ENCODE measurements around the gene PCF11. TPM values are rescaled to one million over a fixed set of nuclear protein-coding genes. Genes with fewer than 3 reads are reported as not detected.

The PCF11 gene
- total RNA-seq, 1 experiment from 2014 or later = 77.5 TPM

- no peaks in the 10 kb centered on the region for H3K36me3 ChIP-seq (ENCODE audit: insufficient read depth, low read length, poor library complexity, severe bottlenecking)
- BruUV-seq (replicated peaks) = no TSS peak
- H3K27me3 ChIP-seq (replicated peaks; ENCODE audit: insufficient read depth, low read depth, low read length, poor library complexity) = no peaks in the 10 kb centered on the region
- intact Hi-C loops (cut with micrococcal nuclease; ENCODE audit: unreplicated experiment) = no loop called here
- TF ChIP-seq EZH2 (IDR thresholded peaks at IDR 0.05; ENCODE audit: borderline replicate concordance, low read depth, low read length, poor library complexity, severe bottlenecking) = no peak
- TF ChIP-seq, protein P1, sequence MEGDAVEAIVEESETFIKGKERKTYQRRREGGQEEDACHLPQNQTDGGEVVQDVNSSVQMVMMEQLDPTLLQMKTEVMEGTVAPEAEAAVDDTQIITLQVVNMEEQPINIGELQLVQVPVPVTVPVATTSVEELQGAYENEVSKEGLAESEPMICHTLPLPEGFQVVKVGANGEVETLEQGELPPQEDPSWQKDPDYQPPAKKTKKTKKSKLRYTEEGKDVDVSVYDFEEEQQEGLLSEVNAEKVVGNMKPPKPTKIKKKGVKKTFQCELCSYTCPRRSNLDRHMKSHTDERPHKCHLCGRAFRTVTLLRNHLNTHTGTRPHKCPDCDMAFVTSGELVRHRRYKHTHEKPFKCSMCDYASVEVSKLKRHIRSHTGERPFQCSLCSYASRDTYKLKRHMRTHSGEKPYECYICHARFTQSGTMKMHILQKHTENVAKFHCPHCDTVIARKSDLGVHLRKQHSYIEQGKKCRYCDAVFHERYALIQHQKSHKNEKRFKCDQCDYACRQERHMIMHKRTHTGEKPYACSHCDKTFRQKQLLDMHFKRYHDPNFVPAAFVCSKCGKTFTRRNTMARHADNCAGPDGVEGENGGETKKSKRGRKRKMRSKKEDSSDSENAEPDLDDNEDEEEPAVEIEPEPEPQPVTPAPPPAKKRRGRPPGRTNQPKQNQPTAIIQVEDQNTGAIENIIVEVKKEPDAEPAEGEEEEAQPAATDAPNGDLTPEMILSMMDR (conservative IDR thresholded peaks at IDR 0.05; ENCODE audit: low read depth, low read length) = no peak
- H3K9me3 ChIP-seq (ENCODE audit: low read depth, low read length, poor library complexity, severe bottlenecking) = no peaks in the 10 kb centered on the region
- H3K4me1 ChIP-seq (ENCODE audit: insufficient read depth, low read length, poor library complexity, severe bottlenecking) = no peaks in the 10 kb centered on the region
- POLR2A ChIA-PET (ENCODE audit: low non-redundant PET) = interaction anchor here (0.7 kb wide), 2 partner anchors 579 to 865 kb away, joined by 6 to 8 read pairs; no protein-coding TSS in a partner anchor
- no peak overlapping the region for H3K27ac ChIP-seq (ENCODE audit: low read depth, low read length, poor library complexity, severe bottlenecking)
- CTCF ChIA-PET = no interaction called here
- no peak for DNase-seq (ENCODE audit: low spot score)
- H3K4me3 ChIP-seq (ENCODE audit: low read depth, low read length, poor library complexity, severe bottlenecking) = no peak overlapping the region
Measured at GRCh38 chr11:83150450-83150849, 6.5 kb upstream of the PCF11 start.

DNA sequence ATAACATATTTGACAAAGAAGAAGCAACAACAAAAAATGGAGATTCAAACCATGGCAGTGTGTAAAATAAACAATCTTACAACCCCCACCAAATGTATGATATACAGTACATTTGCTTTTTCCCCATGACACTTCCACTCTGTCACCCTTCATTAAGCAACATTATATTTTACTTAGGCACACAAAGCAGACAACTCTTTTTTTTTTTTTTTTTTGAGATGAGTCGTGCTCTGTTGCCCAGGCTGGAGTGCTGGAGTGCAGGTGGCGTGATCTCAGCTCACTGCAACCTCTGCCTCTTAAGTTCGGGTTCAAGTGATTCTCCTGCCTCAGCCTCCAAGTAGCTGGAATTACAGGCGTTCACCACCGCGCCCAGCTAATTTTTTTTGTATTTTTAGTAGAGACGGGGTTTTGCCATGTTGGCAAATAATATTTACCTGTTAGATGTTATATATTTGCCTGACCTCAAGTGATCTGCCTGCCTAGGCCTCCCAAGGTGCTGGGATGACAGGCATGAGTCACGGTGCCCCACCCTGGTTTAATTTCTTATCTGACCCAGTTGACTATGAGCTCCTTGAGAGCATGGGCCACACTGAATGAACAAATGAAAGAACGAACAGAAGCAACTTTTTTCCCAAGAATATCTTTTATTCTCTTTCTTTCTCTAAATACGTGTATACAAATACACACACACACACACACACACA is 5.5 kb upstream of the PCF11 start:
- BruUV-seq (replicated peaks) = no TSS peak
- intact Hi-C loops (cut with micrococcal nuclease; ENCODE audit: unreplicated experiment) = no loop called here
- no peak for TF ChIP-seq EZH2 (IDR thresholded peaks at IDR 0.05; ENCODE audit: borderline replicate concordance, low read depth, low read length, poor library complexity, severe bottlenecking)
- TF ChIP-seq, protein P1 (conservative IDR thresholded peaks at IDR 0.05; ENCODE audit: low read depth, low read length) = no peak
- no peak overlapping the region for H3K27ac ChIP-seq (ENCODE audit: low read depth, low read length, poor library complexity, severe bottlenecking)
- no peak for DNase-seq (ENCODE audit: low spot score)
- POLR2A ChIA-PET (ENCODE audit: low non-redundant PET) = no interaction called here
- CTCF ChIA-PET = no interaction called here
- H3K9me3 ChIP-seq (ENCODE audit: low read depth, low read length, poor library complexity, severe bottlenecking) = no peaks in the 10 kb centered on the region
- H3K4me3 ChIP-seq (ENCODE audit: low read depth, low read length, poor library complexity, severe bottlenecking) = no peak overlapping the region
- no peaks in the 10 kb centered on the region for H3K27me3 ChIP-seq (replicated peaks; ENCODE audit: insufficient read depth, low read depth, low read length, poor library complexity)
- H3K4me1 ChIP-seq (ENCODE audit: insufficient read depth, low read length, poor library complexity, severe bottlenecking) = no peaks in the 10 kb centered on the region
- H3K36me3 ChIP-seq (ENCODE audit: insufficient read depth, low read length, poor library complexity, severe bottlenecking) = no peaks in the 10 kb centered on the region

DNA sequence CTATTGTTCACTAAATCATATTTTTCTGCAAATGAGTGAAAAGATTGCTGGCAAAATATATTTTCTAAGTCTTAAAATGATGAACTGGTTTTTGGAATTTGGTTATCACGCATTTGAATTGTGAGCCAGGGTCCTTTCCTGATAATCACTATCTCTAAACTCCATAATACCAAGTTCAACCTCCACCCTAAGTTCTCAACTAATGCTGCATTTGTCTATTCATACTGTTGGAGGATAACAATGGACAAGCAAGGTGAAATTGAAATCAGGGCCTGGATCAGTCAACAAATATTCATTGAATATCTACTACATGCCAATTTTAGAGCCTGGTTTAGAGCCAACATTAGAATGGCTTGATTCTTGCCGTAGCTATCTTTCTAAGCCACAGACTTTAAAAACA is 4.7 kb upstream of the PCF11 start:
- Histone ChIP-seq H3K4me1 (ENCODE audit: insufficient read depth, low read length, poor library complexity, severe bottlenecking) (no peaks in the 10 kb centered on the region), H3K4me3 (ENCODE audit: low read depth, low read length, poor library complexity, severe bottlenecking) (no peak overlapping the region), H3K27me3 (replicated peaks; ENCODE audit: insufficient read depth, low read depth, low read length, poor library complexity) (no peaks in the 10 kb centered on the region), H3K9me3 (ENCODE audit: low read depth, low read length, poor library complexity, severe bottlenecking) (no peaks in the 10 kb centered on the region), H3K36me3 (ENCODE audit: insufficient read depth, low read length, poor library complexity, severe bottlenecking) (no peaks in the 10 kb centered on the region), H3K27ac (ENCODE audit: low read depth, low read length, poor library complexity, severe bottlenecking) (no peak overlapping the region)
- CTCF ChIA-PET = no interaction called here
- DNase-seq (ENCODE audit: low spot score) = no peak
- TF ChIP-seq, protein P1 (conservative IDR thresholded peaks at IDR 0.05; ENCODE audit: low read depth, low read length) = no peak
- no peak for TF ChIP-seq EZH2 (IDR thresholded peaks at IDR 0.05; ENCODE audit: borderline replicate concordance, low read depth, low read length, poor library complexity, severe bottlenecking)
- BruUV-seq (replicated peaks) = no TSS peak
- POLR2A ChIA-PET (ENCODE audit: low non-redundant PET) = no interaction called here
- intact Hi-C loops (cut with micrococcal nuclease; ENCODE audit: unreplicated experiment) = no loop called here
